Astrocyte (in vitro differentiated cells and primary cell): ENCODE data around the gene TP53RK. TPM values are rescaled to one million over a fixed set of nuclear protein-coding genes. Genes with fewer than 3 reads are reported as not detected.
A peak's percentile ranks its signal among the peaks of the same experiment; 100 is the strongest.

Experiments
- DNase-seq: peaks from one replicate; pipeline ENCODE4 v3.0.0-alpha.2; 2010; ENCODE audit warnings: low read depth
- FAIRE-seq: peaks from 2 replicates; lab custom pipeline; 2011; peaks lifted over from hg19 to GRCh38; lab: Jason Lieb, UNC
- H2AFZ ChIP-seq: 2 replicates; pipeline ENCODE4 v1.6.0; 2012; ENCODE audit warnings: low read depth, low read length, inconsistent platforms
- H3K27ac ChIP-seq: 2 replicates; pipeline ENCODE4 v1.5.1; 2011; ENCODE audit warnings: low read depth, low read length, inconsistent platforms
- H3K27me3 ChIP-seq: 2 replicates; pipeline ENCODE4 v1.6.0; 2011; ENCODE audit warnings: low read length, inconsistent platforms; ENCODE audit not compliant: insufficient read depth
- H3K36me3 ChIP-seq: 2 replicates; pipeline ENCODE4 v1.5.1; 2011; ENCODE audit warnings: low read length, inconsistent platforms; ENCODE audit not compliant: insufficient read depth
- H3K4me1 ChIP-seq: 2 replicates; pipeline ENCODE4 v1.5.1; 2011; ENCODE audit warnings: low read length, inconsistent platforms; ENCODE audit not compliant: insufficient read depth
- H3K4me2 ChIP-seq: 2 replicates; pipeline ENCODE4 v1.6.0; 2012; ENCODE audit warnings: low read length, inconsistent platforms
- H3K4me3 ChIP-seq: 2 replicates; pipeline ENCODE4 v1.5.1; 2011; ENCODE audit warnings: low read depth, mild to moderate bottlenecking, low read length, inconsistent platforms; ENCODE audit not compliant: insufficient read depth
- H3K79me2 ChIP-seq: 2 replicates; pipeline ENCODE4 v1.6.0; 2012; ENCODE audit warnings: mild to moderate bottlenecking, low read length, inconsistent platforms; ENCODE audit not compliant: insufficient read depth
- H3K9ac ChIP-seq: 2 replicates; pipeline ENCODE4 v1.6.0; 2012; ENCODE audit warnings: mild to moderate bottlenecking, low read length, inconsistent platforms
- H3K9me3 ChIP-seq: 2 replicates; pipeline ENCODE4 v1.5.1; 2012; ENCODE audit warnings: low read depth, mild to moderate bottlenecking, low read length, inconsistent platforms; ENCODE audit not compliant: insufficient read depth
- H4K20me1 ChIP-seq: 2 replicates; pipeline ENCODE4 v1.6.0; 2012; ENCODE audit warnings: low read length, inconsistent platforms; ENCODE audit not compliant: insufficient read depth
- H3K27ac Mint-ChIP-seq: one replicate; pipeline ENCODE4 v1.8.0; 2021; ENCODE audit warnings: mild to moderate bottlenecking, mixed read lengths; ENCODE audit not compliant: unreplicated experiment
- H3K27me3 Mint-ChIP-seq: one replicate; pipeline ENCODE4 v1.8.0; 2021; ENCODE audit warnings: low read depth, mixed read lengths; ENCODE audit not compliant: unreplicated experiment
- H3K36me3 Mint-ChIP-seq: one replicate; pipeline ENCODE4 v1.8.0; 2021; ENCODE audit warnings: low read depth, mixed read lengths; ENCODE audit not compliant: unreplicated experiment
- H3K4me1 Mint-ChIP-seq: one replicate; pipeline ENCODE4 v1.8.0; 2021; ENCODE audit warnings: low read depth, mixed read lengths; ENCODE audit not compliant: unreplicated experiment
- H3K4me3 Mint-ChIP-seq: one replicate; pipeline ENCODE4 v1.8.0; 2021; ENCODE audit warnings: mild to moderate bottlenecking, moderate library complexity, mixed read lengths; ENCODE audit not compliant: unreplicated experiment
- H3K9me3 Mint-ChIP-seq: one replicate; pipeline ENCODE4 v1.8.0; 2021; ENCODE audit warnings: mild to moderate bottlenecking, mixed read lengths; ENCODE audit not compliant: unreplicated experiment
- EZH2 ChIP-seq: IDR thresholded peaks from 2 replicates; pipeline ENCODE4 v1.6.1; 2012; ENCODE audit warnings: mild to moderate bottlenecking, low read length, inconsistent platforms; ENCODE audit not compliant: insufficient read depth
- total RNA-seq: library from RNA; stranded (reverse); gene quantifications from 2 replicates; pipeline ENCODE4 v1.2.1, GENCODE V29; 2021
- TF ChIP-seq, protein P1 (sequence below): IDR thresholded peaks from 2 replicates; pipeline ENCODE4 v1.5.1; 2011; ENCODE audit warnings: low read depth, mild to moderate bottlenecking, inconsistent platforms, low read length, moderate library complexity; ENCODE audit not compliant: insufficient read depth

The TP53RK gene
- total RNA-seq, 1 donor from 2014 or later, result 16.0 TPM

DNA sequence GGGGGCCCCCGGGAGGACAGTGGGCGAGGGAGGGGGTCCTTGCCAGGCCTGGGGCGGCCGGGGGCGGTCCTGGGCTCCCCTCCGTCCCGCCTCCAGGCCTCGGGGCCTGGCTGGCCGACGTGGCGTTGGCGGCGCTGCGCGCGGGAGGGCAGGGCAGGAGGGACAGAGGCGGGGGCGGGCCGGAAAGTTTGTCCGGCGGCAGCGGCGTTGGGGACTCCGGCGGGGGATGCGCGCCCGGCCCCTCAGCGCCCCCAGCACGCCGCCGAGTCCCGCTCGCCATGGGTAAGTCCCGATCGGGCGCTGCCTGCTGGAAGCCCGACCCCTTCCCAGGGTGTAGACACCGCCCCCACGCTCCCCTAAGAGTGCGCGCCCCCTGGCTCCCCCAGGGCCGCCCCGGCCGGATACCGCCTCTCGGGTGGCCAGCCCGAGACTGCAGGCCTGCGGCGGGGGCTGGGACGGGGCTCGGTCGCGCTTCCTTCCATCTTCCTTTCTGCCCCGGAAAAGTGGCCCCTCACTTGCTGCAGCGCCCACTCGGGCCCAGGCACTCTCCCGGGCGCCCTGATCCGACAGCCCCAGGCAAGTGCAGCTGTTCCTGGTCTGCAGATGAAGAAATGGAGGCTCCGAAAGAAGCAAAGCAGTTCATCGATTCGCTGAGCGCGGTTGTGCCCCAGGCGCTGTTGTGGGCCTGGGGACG lies 20.4 kb upstream of the TP53RK start, which contains the start of gene SLC2A10:
Gene SLC2A10, plus strand, starts transcription at position 191 of the 694 bp plus-strand sequence. Its CDS starts 88 bp downstream, at position 279.
- peaks cover 19% of the 10 kb centered on the region for H4K20me1 ChIP-seq
- peaks cover 5% of the 10 kb centered on the region for H3K4me1 Mint-ChIP-seq
- peak within 1 kb of the TSS; percentile 62 for H3K27ac ChIP-seq
- peak within 1 kb of the TSS; percentile 93 for H3K9ac ChIP-seq
- H3K4me3 ChIP-seq, result peak within 1 kb of the TSS; percentile 85
- H3K9me3 Mint-ChIP-seq, result peaks cover 6% of the 10 kb centered on the region
- peak within 1 kb of the TSS; percentile 60 for H3K27ac Mint-ChIP-seq
- DNase-seq, result peak; percentile 42
- no peaks in the 10 kb centered on the region for H3K9me3 ChIP-seq
- peak within 1 kb of the TSS; percentile 89 for H3K4me3 Mint-ChIP-seq
- no peaks in the 10 kb centered on the region for H3K36me3 ChIP-seq
- peaks cover 37% of the 10 kb centered on the region for H3K79me2 ChIP-seq
- peaks cover 8% of the 10 kb centered on the region for H3K36me3 Mint-ChIP-seq
- H3K4me2 ChIP-seq, result peak within 1 kb of the TSS; percentile 98
- H2AFZ ChIP-seq, result peak within 1 kb of the TSS; percentile 90
- H3K4me1 ChIP-seq, result peaks cover 8% of the 10 kb centered on the region
- no peak for FAIRE-seq
- H3K27me3 Mint-ChIP-seq, result peaks cover 3% of the 10 kb centered on the region
- H3K27me3 ChIP-seq, result no peaks in the 10 kb centered on the region
- TF ChIP-seq EZH2, result no peak
- TF ChIP-seq, protein P1, sequence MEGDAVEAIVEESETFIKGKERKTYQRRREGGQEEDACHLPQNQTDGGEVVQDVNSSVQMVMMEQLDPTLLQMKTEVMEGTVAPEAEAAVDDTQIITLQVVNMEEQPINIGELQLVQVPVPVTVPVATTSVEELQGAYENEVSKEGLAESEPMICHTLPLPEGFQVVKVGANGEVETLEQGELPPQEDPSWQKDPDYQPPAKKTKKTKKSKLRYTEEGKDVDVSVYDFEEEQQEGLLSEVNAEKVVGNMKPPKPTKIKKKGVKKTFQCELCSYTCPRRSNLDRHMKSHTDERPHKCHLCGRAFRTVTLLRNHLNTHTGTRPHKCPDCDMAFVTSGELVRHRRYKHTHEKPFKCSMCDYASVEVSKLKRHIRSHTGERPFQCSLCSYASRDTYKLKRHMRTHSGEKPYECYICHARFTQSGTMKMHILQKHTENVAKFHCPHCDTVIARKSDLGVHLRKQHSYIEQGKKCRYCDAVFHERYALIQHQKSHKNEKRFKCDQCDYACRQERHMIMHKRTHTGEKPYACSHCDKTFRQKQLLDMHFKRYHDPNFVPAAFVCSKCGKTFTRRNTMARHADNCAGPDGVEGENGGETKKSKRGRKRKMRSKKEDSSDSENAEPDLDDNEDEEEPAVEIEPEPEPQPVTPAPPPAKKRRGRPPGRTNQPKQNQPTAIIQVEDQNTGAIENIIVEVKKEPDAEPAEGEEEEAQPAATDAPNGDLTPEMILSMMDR, result no peak

DNA sequence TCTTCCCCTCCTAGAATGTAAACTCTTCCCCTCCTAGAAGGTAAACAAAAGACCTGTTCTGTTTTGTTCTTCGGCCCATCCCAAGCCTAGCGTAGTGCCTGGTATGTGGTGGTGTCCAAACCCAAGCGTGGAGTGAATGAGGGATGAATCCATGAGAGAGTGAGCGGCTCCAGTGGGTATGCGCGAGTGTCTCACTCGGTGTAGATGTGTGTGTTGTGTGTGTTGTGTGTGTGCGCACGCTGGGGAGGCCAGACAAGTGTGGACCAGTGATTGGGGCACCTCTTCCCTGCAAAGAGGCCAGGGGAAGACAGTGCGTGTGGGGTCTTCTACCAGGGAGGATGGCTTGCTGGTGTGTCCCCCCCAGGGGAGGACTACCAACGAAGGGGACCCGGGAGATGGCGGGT lies 19.8 kb upstream of the TP53RK start:
- H3K27ac ChIP-seq, result peak overlapping the region; percentile 62
- FAIRE-seq (no peak), DNase-seq (no peak)
- H4K20me1 ChIP-seq, result peaks cover 19% of the 10 kb centered on the region
- H3K79me2 ChIP-seq, result peaks cover 32% of the 10 kb centered on the region
- H3K9me3 Mint-ChIP-seq, result peaks cover 6% of the 10 kb centered on the region
- H3K36me3 ChIP-seq, result no peaks in the 10 kb centered on the region
- no peaks in the 10 kb centered on the region for H3K27me3 ChIP-seq
- peak overlapping the region; percentile 60 for H3K27ac Mint-ChIP-seq
- H3K36me3 Mint-ChIP-seq, result peaks cover 4% of the 10 kb centered on the region
- peak overlapping the region; percentile 85 for H3K4me3 ChIP-seq
- peak overlapping the region; percentile 90 for H2AFZ ChIP-seq
- H3K4me3 Mint-ChIP-seq, result peak overlapping the region; percentile 86
- H3K4me2 ChIP-seq, result peak overlapping the region; percentile 98
- peak overlapping the region; percentile 93 for H3K9ac ChIP-seq
- H3K4me1 ChIP-seq, result peaks cover 8% of the 10 kb centered on the region
- H3K27me3 Mint-ChIP-seq, result peaks cover 3% of the 10 kb centered on the region
- no peak for TF ChIP-seq EZH2
- TF ChIP-seq, protein P1, result no peak
- peaks cover 5% of the 10 kb centered on the region for H3K4me1 Mint-ChIP-seq
- H3K9me3 ChIP-seq, result no peaks in the 10 kb centered on the region
